Fibroblast of pulmonary artery (primary cell): Measurements from ENCODE around the gene PHC2.

Experiments used
- DNase-seq: peaks from one replicate; pipeline ENCODE4 v3.0.0-alpha.2; 2010; ENCODE audit warnings: low read depth
- H3K4me3 ChIP-seq: replicated peaks from 2 replicates; pipeline ENCODE4 v1.5.1; 2011; ENCODE audit warnings: low read depth, mild to moderate bottlenecking, control low read depth, low read length, moderate library complexity
- CTCF ChIP-seq: IDR thresholded peaks from 2 replicates; pipeline ENCODE4 v1.5.1; 2011; ENCODE audit warnings: mild to moderate bottlenecking, control low read depth, low read length, inconsistent platforms; ENCODE audit errors: missing control alignments

Gene PHC2

GRCh38 chr1:33286451-33287185 is 144.3 kb downstream of the PHC2 start:
- TF ChIP-seq CTCF, result no peak
- no peak for DNase-seq
- no peak overlapping the region for H3K4me3 ChIP-seq

GRCh38 chr1:33284049-33284448 is 146.8 kb downstream of the PHC2 start:
- DNase-seq, result no peak
- no peak overlapping the region for H3K4me3 ChIP-seq
- no peak for TF ChIP-seq CTCF

GRCh38 chr1:33282791-33283190 is 148.1 kb downstream of the PHC2 start:
- DNase-seq, result no peak
- no peak overlapping the region for H3K4me3 ChIP-seq
- no peak for TF ChIP-seq CTCF

GRCh38 chr1:33281554-33282303 is 149.2 kb downstream of the PHC2 start:
- DNase-seq, result no peak
- no peak overlapping the region for H3K4me3 ChIP-seq
- no peak for TF ChIP-seq CTCF

- no peak overlapping the region for H3K4me3 ChIP-seq
- no peak for DNase-seq
- no peak for TF ChIP-seq CTCF
These were observed 150.7 kb downstream of the PHC2 start for GRCh38 chr1:33280091-33280661.

GRCh38 chr1:33277488-33278084 is 153.3 kb downstream of the PHC2 start:
- no peak overlapping the region for H3K4me3 ChIP-seq

More at GRCh38 chr1:33277488-33278084, 153.3 kb downstream of the PHC2 start:
- DNase-seq, result no peak
- TF ChIP-seq CTCF, result no peak
